A549 (cell line): ENCODE results near the gene BCAS3.

Experiments used
- MAFK ChIP-seq: fragments of 450-650 bp; IDR thresholded peaks from 2 replicates; pipeline ENCODE4 v1.6.1; 2014; ENCODE audit not compliant: partially characterized antibody
- SREBF2 ChIP-seq: fragments of 450-650 bp; IDR thresholded peaks from 2 replicates; pipeline ENCODE4 v1.6.1; 2014; ENCODE audit warnings: mild to moderate bottlenecking, moderate library complexity
- USF2 ChIP-seq: fragments of 450-650 bp; IDR thresholded peaks from 2 replicates; pipeline ENCODE4 v1.6.1; 2014; ENCODE audit warnings: antibody characterized with exemption
- TF ChIP-seq, protein P1 (sequence below): fragments of >200 bp; sonication (Bioruptor Twin); formaldehyde crosslinking; IDR thresholded peaks from 3 replicates; pipeline ENCODE4 v1.5.1; 2016

DNA sequence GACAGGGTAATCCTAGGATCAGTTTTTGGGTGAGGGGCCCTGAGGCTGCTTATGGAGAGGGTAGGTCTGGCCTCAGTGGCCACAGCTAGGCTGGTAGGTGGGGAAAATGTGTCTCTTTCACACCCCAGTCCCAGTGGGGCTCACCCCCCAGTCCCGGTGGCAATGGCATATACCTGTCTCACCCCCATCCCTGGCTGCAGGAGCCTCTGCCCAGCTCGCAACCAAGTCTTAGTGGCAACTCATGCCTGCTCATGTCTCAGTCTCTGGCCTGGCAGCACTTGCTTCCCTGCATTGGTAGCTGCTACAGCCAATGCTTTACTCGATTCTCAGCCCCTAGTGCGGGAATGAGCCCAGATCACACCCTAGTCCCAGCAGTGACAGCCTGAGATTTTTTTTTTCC is 221.5 kb downstream of the BCAS3 start:
- no peak for TF ChIP-seq SREBF2
- TF ChIP-seq, protein P1, sequence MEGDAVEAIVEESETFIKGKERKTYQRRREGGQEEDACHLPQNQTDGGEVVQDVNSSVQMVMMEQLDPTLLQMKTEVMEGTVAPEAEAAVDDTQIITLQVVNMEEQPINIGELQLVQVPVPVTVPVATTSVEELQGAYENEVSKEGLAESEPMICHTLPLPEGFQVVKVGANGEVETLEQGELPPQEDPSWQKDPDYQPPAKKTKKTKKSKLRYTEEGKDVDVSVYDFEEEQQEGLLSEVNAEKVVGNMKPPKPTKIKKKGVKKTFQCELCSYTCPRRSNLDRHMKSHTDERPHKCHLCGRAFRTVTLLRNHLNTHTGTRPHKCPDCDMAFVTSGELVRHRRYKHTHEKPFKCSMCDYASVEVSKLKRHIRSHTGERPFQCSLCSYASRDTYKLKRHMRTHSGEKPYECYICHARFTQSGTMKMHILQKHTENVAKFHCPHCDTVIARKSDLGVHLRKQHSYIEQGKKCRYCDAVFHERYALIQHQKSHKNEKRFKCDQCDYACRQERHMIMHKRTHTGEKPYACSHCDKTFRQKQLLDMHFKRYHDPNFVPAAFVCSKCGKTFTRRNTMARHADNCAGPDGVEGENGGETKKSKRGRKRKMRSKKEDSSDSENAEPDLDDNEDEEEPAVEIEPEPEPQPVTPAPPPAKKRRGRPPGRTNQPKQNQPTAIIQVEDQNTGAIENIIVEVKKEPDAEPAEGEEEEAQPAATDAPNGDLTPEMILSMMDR: no peak
- TF ChIP-seq MAFK: no peak
- no peak for TF ChIP-seq USF2
